Measurements from ENCODE around the gene BTNL9. TPM values are rescaled to one million over a fixed set of nuclear protein-coding genes. Genes with fewer than 3 reads are reported as not detected.

Gene BTNL9
- total RNA-seq, 2 donors from 2014 or later: 10.7 to 20.5 TPM

DNA sequence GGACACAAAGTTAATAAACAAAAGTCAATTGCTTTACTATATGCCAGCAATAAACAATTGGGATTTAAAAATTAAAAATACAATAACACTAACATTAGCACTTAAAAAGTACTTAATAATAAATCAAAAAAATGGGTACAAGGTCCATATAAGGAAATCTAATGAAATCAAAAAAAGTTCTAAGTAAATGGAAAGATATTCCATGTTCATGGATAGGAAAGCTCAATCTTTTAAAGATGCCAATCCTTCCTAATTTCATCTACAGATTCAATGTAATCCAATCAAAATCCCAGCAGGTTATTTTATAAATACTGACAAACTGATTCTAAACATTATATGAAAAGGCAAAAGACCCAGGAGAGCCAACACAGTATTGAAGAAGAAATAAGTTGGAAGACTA lies 41.9 kb downstream of the BTNL9 start:
- H3K27me3 ChIP-seq (replicated peaks; ENCODE audit: insufficient read depth): no peaks in the 10 kb centered on the region
- no peaks in the 10 kb centered on the region for H3K36me3 ChIP-seq
- H3K27ac ChIP-seq: no peak overlapping the region
- no peak for DNase-seq (ENCODE audit: low spot score)
- H3K9me3 ChIP-seq: peaks cover 3% of the 10 kb centered on the region
- no peaks in the 10 kb centered on the region for H3K4me1 ChIP-seq (ENCODE audit: control insufficient read depth in 1 of 2, low read depth in 2 of 2)
- ATAC-seq (ENCODE audit: insufficient number of reproducible peaks, low FRiP score, low read depth): no peak
- TF ChIP-seq, protein P1, sequence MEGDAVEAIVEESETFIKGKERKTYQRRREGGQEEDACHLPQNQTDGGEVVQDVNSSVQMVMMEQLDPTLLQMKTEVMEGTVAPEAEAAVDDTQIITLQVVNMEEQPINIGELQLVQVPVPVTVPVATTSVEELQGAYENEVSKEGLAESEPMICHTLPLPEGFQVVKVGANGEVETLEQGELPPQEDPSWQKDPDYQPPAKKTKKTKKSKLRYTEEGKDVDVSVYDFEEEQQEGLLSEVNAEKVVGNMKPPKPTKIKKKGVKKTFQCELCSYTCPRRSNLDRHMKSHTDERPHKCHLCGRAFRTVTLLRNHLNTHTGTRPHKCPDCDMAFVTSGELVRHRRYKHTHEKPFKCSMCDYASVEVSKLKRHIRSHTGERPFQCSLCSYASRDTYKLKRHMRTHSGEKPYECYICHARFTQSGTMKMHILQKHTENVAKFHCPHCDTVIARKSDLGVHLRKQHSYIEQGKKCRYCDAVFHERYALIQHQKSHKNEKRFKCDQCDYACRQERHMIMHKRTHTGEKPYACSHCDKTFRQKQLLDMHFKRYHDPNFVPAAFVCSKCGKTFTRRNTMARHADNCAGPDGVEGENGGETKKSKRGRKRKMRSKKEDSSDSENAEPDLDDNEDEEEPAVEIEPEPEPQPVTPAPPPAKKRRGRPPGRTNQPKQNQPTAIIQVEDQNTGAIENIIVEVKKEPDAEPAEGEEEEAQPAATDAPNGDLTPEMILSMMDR (IDR thresholded peaks at IDR 0.05): no peak
- H3K4me3 ChIP-seq: no peak overlapping the region

DNA sequence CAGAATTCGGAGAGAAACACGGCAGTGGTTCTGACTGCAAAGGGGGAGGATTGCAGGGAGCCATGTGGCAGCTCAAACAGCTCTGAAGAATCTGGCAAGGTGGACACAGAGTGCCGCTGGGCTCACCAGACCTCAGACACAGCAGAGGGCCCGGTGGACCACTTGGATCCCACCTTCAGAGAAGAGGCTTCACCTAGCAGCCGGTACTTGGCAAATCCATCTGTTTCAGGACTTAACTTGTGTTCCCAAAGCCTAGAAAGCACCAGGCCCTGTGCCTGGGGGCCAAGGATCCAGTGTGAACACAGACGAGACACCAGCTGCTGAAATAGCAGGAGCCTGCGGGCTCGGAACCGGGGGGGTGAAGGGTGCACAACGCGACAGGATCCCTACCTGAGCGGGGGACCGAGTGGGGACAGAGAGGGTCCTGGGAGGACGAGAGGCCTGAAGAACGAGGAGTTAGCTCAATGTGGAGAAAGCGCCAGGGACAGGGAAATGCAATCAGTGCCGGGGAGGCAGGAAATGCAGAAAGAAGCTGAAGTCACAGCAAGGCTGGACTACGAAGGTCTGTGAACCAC lies 44.6 kb downstream of the BTNL9 start:
- Histone ChIP-seq H3K27me3 (replicated peaks; ENCODE audit: insufficient read depth) (no peaks in the 10 kb centered on the region), H3K9me3 (no peaks in the 10 kb centered on the region), H3K27ac (no peak overlapping the region), H3K4me3 (no peak overlapping the region), H3K36me3 (no peaks in the 10 kb centered on the region), H3K4me1 (ENCODE audit: control insufficient read depth in 1 of 2, low read depth in 2 of 2) (no peaks in the 10 kb centered on the region)
- TF ChIP-seq, protein P1 (IDR thresholded peaks at IDR 0.05): no peak
- DNase-seq (ENCODE audit: low spot score) (no peak), ATAC-seq (ENCODE audit: insufficient number of reproducible peaks, low FRiP score, low read depth) (no peak)

DNA sequence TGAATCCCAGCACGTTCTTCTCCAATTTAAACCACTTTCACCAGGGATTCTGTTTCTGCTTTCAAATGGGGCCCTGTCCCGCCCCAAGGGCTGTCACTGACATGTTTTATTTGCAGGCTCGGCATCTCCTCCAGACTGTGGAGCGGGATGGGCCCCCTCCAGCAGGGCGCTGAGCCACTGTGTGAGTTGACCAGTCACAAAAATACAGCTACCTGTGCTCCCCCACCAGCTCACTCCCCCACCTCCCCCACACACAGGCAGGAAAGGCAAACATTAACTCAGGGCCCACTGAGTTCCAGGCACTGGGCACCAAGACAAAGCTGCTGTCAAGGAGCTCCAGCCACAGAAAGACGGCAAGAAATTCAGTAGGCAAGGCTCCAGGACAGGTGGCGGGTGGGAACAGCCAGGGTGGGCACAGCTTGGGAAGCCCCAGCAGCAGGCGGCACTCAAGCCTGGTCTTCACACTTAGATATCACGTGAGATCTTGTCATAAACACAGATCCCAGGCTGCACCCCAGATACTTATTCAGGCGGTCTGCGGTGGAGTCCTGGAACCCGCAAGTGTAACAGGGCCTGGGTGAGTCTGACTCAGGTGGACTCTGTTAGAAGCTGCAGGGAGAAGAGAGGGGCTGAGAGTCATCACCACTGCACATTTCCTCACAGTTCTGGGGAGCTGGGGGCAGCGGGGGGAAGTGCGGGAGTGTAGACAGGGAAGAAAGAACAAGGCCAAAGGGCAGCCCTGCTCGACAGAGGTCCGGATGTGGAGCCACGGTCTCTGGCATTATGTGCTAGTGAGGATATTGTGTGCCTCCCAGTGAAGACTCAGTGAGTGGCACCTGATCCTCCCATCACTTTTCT lies 46.2 kb downstream of the BTNL9 start:
- no peaks in the 10 kb centered on the region for H3K9me3 ChIP-seq
- H3K27me3 ChIP-seq (replicated peaks; ENCODE audit: insufficient read depth): no peaks in the 10 kb centered on the region
- no peak overlapping the region for H3K27ac ChIP-seq
- no peaks in the 10 kb centered on the region for H3K36me3 ChIP-seq
- H3K4me1 ChIP-seq (ENCODE audit: control insufficient read depth in 1 of 2, low read depth in 2 of 2): no peaks in the 10 kb centered on the region
- TF ChIP-seq, protein P1 (IDR thresholded peaks at IDR 0.05): no peak
- H3K4me3 ChIP-seq: no peak overlapping the region
- DNase-seq (ENCODE audit: low spot score) (no peak), ATAC-seq (ENCODE audit: insufficient number of reproducible peaks, low FRiP score, low read depth) (no peak)

DNA sequence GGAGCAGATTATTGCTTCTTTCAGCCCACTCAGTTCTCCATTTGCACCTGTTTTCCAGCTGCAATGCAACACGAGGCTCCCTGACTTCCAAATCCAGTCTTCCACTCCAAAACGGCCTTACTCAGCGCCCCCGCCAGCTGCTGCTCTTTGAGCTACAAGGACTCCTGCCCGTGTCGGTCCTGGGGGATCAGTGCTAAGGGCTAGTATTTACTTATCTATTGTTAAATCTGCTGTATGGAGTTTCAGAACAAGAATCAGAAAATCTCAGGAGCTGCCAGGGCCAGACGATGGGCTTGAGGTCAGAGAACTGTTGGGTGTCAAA lies 46.8 kb downstream of the BTNL9 start:
- H3K36me3 ChIP-seq: no peaks in the 10 kb centered on the region
- DNase-seq (ENCODE audit: low spot score) (no peak), ATAC-seq (ENCODE audit: insufficient number of reproducible peaks, low FRiP score, low read depth) (no peak)
- no peak overlapping the region for H3K4me3 ChIP-seq
- TF ChIP-seq, protein P1 (IDR thresholded peaks at IDR 0.05): no peak
- no peaks in the 10 kb centered on the region for H3K9me3 ChIP-seq
- H3K27ac ChIP-seq: no peak overlapping the region
- no peaks in the 10 kb centered on the region for H3K4me1 ChIP-seq (ENCODE audit: control insufficient read depth in 1 of 2, low read depth in 2 of 2)
- H3K27me3 ChIP-seq (replicated peaks; ENCODE audit: insufficient read depth): no peaks in the 10 kb centered on the region

DNA sequence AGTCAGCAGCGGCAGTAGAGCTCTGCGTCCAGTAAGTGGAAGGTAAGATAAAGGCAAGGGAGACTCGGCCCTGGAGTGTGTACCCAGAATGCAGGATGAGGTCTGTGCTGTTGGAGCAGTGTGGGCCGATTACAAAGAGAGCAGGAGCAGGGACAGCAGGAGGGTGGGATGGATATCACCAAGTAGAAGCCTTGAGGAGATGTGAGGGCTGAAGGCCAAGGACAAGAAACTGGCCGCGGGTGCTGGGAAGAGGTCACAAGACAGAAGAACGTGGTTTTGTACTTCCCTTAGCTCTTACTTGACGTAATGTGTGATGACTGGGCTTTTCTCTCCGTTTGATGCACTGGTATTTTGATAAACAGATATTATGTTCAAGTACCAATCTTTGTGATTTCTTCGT lies 47.2 kb downstream of the BTNL9 start:
- Histone ChIP-seq H3K27me3 (replicated peaks; ENCODE audit: insufficient read depth) (no peaks in the 10 kb centered on the region), H3K4me1 (ENCODE audit: control insufficient read depth in 1 of 2, low read depth in 2 of 2) (no peaks in the 10 kb centered on the region), H3K36me3 (no peaks in the 10 kb centered on the region), H3K9me3 (no peaks in the 10 kb centered on the region), H3K4me3 (no peak overlapping the region), H3K27ac (no peak overlapping the region)
- ATAC-seq (ENCODE audit: insufficient number of reproducible peaks, low FRiP score, low read depth) (no peak), DNase-seq (ENCODE audit: low spot score) (no peak)
- TF ChIP-seq, protein P1 (IDR thresholded peaks at IDR 0.05): no peak
